GM21447 (cell line): Measurements from ENCODE around the gene PPP3R2.
A peak's percentile ranks its signal among the peaks of the same experiment; 100 is the strongest.
"Not testable (repeated sequence)": the region's sequence is repeated elsewhere in the genome, so short reads cannot be mapped to it uniquely, and the experiment has no call there.

ENCODE experiments used
- ATAC-seq: cut with Tn5 transposase; IDR thresholded peaks from one replicate; pipeline ENCODE4 v1.9.1; 2021; ENCODE audit not compliant: unreplicated experiment

Gene PPP3R2

GRCh38 chr9:101590074-101590473 lies 4.7 kb downstream of the PPP3R2 start:
- ATAC-seq = not testable (repeated sequence)

GRCh38 chr9:101587332-101588043 lies 7.3 kb downstream of the PPP3R2 start:
- no peak for ATAC-seq

GRCh38 chr9:101586651-101587050 lies 8.1 kb downstream of the PPP3R2 start:
- peak; percentile 92 for ATAC-seq

DNA sequence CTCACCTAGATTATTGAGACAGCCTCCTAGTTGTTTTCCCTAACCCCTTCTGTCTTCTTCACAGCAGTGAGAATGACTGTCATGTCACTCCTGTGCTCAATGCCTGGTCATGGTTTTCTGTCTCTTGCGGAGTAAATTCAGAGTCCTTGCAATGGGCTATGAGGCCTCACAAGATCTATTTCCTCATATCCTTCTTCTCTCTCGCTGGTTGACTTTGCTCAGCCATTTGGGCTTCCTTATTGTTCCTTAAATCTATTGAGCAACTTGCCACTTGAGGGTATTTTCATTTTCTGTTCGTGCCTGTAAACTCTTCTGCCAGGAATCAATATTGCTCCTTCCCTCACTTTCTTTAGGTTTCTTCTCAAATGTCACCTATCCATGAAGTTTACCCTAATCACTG lies 9.0 kb downstream of the PPP3R2 start:
- ATAC-seq = no peak

DNA sequence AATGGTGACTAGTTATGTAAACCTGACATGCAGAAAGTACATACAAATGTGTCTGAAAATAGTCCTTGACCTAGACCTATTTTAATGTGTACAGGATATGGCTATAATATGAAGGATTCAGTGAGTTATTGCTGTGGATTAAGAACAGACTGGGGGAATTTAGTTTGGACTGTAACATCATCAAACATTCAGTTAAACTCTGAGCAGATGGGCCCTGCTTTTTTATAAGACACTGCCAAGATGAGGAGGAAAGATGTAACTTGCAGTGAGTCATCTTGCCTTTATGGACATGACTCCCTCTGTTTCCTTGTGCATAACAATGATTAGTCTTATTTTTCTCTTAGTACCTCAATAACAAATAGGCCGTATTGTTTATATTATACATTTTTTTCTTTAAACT lies 12.2 kb downstream of the PPP3R2 start:
- no peak for ATAC-seq

DNA sequence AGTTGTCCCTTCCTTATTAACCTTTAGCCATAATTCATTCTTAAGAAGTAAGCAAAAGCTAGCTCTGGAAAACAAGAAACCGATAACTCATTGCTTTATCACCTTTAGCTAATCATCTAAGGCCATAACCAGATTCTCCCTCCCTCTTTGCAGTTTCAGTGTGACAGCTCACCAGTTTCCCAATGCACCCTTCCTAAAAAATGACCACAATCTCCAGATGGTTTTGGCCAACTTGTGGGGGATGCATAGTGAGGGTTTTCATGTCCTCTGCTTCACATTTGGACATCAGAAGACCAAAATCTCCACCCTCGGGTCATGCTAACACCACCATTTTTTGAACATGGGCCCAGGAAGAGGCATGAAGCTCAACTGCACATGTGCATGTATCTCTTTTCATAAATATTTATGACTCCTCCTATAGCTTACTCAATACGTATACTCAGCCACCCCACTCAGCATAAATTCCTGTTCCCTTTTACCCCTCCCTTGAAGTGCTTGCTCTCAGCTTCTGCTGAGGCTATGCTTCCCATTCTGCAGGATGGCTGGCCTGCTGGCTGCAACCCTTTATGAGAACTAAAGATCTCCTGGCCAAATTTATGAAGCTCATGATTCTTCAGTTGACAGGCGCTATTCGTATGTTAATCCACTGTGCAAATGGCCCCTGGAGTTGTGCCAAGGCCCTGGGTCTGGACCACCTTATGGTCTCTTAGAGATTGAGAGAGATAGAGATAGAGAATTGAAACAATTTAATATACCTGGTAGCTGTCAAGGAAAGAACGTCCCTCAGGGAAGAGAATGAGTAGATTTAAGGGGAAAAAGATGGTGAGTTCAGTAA lies 14.8 kb downstream of the PPP3R2 start:
- no peak for ATAC-seq

DNA sequence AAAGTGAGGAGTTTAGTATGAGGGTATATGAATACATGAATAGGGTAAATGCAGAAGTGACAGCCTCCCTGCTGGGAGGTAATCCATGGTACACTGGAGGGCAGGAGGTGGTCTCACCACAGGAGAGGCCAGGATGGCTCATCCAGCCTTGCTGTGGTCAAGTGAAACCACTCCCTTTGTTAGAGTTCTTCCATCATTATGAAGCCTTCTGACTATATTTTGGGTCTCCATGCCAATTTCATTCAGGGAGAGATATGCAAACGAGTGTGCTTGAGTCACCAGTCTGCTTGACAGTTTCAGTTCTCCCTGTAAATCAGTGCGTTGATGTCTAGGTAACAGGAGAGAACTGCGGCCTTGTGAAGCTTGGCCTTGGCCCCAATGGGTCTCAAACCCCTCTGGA lies 16.4 kb downstream of the PPP3R2 start:
- ATAC-seq = peak; percentile 73

DNA sequence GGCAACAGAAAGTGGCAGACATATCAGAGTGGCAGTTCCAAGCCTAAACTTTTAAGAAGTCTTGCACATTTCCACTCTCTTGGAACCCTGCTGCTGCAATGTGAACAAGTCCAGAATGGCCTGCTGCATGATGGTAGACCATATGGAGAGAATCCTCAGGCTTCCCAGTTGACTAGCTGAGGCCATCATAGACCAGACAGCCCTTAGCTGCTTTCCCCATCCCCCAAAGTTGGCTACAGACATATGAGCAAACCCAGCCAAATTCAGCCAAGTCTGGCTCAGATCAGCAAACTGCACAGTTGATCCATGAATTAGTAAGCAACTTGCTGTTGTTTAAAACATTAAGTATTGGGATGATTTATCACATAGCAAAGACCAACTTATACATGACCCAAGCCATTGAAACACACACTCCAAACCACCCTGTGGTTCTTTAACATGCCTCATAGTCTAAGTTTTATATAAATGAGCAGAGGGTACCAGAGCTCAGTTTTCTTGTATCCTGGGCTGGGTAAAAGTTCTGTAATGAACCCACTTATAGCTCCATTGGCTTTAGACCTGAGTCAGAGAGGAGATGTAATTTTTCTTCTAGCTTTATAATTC lies 19.9 kb downstream of the PPP3R2 start:
- ATAC-seq = no peak

DNA sequence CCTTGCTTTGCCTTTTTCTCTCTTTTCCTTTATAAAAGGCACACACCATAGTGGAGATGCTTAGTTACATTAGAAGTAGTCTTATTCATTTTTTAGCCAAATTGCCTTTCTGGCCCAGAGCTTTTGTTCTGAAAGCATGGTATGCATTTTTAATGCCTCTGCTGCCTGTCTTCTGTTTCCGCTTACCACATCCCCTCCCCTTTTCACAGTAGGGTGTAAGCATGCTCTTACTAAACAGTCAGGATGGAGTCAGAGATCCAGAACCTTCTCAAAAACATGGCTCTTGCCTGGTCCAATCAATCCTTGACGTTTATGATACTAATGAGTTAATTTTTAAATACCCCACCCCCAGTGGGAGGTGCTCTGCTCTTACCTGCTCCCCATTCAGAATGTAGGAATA lies 22.5 kb downstream of the PPP3R2 start:
- ATAC-seq = no peak

GRCh38 chr9:101571114-101571513 lies 23.7 kb downstream of the PPP3R2 start:
- no peak for ATAC-seq

- no peak for ATAC-seq
These were observed 24.8 kb downstream of the PPP3R2 start for GRCh38 chr9:101569741-101570501.

- no peak for ATAC-seq
These were observed 26.9 kb downstream of the PPP3R2 start for GRCh38 chr9:101567725-101568350.

DNA sequence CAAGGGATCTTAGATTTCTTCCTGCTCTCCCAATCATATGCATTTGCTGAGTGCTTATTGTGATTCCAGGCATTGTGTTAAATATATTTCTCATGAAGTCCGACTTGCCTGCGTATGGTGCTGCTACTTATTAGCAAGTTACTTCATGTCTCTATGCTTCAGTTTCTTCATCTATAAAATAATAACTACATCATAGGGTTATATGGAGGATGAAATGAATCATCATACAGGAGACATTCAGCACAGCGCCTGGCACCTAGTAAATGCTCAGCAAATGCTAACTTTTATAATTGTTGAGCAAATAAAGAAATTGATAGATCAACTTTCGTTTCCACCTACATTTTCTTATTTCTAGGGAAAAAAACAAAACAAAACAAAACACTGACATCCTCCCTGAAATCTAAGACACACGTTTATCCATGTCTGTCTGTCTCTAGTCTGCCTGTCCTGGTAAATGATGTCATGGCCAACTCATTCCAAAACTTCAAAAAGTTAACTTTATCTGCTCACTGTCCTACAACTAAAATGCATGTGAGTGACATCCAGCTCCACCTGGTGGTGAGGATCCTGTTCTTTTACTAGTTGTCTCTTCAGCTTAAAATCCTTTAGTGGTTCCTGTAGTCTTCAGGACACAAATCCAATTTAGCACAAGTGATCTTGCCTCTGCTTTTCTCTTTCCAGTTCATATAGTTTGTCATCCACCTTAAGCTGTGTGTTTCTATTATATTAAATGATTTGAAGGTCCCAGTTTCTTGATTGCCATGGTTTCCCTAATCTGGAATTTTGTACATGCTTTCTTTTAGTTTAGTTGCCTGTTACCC lies 27.7 kb downstream of the PPP3R2 start:
- peak; percentile 72 for ATAC-seq

DNA sequence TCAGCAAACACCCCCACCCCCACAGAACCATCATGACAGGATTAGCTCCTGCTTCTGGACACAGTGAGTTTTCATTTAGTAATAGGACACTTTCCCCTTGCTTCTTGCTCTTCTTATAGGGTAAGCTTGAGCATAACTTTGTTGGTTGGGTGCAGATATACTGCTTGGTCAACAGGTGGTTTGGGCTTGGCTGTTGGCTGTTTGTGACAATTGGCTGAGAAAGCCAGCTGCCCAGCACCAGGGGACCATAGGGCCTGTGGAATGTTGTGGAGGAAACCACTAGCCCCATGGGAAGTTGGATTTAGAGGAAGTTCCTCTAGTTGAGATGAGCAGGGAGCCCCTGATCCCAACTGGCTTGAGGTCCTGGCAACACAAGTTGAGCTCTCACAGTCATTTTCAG lies 30.5 kb downstream of the PPP3R2 start:
- ATAC-seq = no peak

DNA sequence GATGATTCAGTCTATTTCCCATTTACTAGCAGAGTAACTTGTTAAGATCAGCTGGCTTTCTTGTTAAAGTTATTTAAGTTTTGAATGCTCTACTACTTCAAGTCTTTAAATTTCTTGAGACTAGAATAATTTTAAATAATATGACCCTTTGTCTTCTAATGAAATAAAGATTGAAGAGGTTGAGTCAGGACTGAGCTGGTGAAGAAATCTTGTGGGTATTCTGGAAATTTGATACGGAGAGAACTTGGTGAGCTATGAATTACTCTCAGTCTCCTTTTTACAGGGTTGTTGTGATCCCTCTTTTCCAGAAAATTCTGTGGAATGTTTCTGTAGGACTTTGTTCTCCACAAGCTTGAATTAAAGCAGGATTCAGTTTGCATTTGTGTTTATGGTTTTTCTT lies 31.8 kb downstream of the PPP3R2 start:
- no peak for ATAC-seq

DNA sequence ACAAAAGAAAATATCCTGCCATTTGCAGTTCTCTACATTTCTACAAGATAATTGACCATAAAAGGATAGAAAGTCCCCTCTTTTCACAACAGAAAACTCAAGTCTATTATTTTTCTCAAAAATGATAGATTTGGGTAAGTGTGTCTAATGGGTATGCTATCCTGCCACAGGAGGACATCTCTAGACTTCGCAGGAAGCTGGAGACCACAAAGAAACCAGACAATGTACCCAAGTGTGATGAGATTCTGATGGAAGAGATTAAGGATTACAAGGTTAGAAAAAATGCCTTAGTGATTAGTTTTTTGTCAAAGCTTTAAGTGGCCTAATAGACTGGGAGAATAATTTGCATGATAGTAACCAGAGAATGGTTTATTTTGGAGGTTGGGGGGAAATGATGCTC lies 33.0 kb downstream of the PPP3R2 start:
- no peak for ATAC-seq

DNA sequence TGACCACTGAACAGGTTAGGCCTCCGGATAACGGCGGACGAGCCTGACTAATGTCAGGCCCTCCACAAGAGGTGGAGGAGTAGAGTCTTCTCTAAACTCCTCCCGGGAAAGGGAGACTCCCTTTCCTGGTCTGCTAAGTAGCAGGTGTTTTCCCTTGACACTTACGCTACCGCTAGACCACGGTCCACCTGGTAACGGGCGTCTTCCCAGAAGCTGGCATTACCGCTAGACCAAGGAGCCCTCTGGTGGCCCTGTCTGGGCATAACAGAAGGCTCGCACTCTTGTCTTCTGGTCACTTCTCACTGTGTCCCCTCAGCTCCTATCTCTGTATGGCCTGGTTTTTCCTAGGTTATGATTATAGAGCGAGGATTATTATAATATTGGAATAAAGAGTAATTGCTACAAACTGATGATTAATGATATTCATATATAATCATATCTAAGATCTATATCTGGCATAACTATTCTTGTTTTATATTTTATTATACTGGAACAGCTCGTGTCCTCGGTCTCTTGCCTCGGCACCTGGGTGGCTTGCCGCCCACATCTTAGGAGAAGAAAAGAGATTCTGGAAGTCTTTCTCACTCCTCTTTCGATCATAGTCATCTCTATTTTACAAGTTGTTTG lies 45.2 kb downstream of the PPP3R2 start:
- ATAC-seq = not testable (repeated sequence)

- ATAC-seq = no peak
These were observed 51.6 kb downstream of the PPP3R2 start for GRCh38 chr9:101543098-101543735.
